Activated T-helper 17 cell treated with anti-CD3 and anti-CD28 coated beads, Interleukin-2, amount 50 U/mL, for 72 hours (primary cell): ENCODE measurements around the gene CNPY3. TPM values are rescaled to one million over a fixed set of nuclear protein-coding genes. Genes with fewer than 3 reads are reported as not detected.
A peak's percentile ranks its signal among the peaks of the same experiment; 100 is the strongest.
"Not testable (repeated sequence)": the region's sequence is repeated elsewhere in the genome, so short reads cannot be mapped to it uniquely, and the experiment has no call there.

ENCODE experiments used
- ATAC-seq: fragments of 150-1000 bp; cut with Tn5 transposase; replicated peaks from 2 replicates; pipeline ENCODE4 v1.10.0; 2021; ENCODE audit warnings: mild to moderate bottlenecking, moderate library complexity
- H3K27ac Mint-ChIP-seq: one replicate; pipeline ENCODE4 v1.8.0; 2022; ENCODE audit warnings: mixed read lengths
- H3K27me3 Mint-ChIP-seq: one replicate; pipeline ENCODE4 v1.8.0; 2022; ENCODE audit warnings: mixed read lengths
- H3K36me3 Mint-ChIP-seq: one replicate; pipeline ENCODE4 v1.8.0; 2022; ENCODE audit warnings: low read depth, mild to moderate bottlenecking, mixed read lengths
- H3K4me1 Mint-ChIP-seq: one replicate; pipeline ENCODE4 v1.8.0; 2022; ENCODE audit warnings: mixed read lengths
- H3K4me3 Mint-ChIP-seq: one replicate; pipeline ENCODE4 v1.8.0; 2022; ENCODE audit warnings: mild to moderate bottlenecking, mixed read lengths
- H3K9me3 Mint-ChIP-seq: one replicate; pipeline ENCODE4 v1.8.0; 2022; ENCODE audit warnings: mixed read lengths
- total RNA-seq, 2 donors: library from RNA; stranded (reverse); gene quantifications; one replicate each; pipeline ENCODE4 v1.2.3, GENCODE V29; 2022

Gene CNPY3
- total RNA-seq: 10 to 100 TPM; 28.5 to 30.5 TPM

DNA sequence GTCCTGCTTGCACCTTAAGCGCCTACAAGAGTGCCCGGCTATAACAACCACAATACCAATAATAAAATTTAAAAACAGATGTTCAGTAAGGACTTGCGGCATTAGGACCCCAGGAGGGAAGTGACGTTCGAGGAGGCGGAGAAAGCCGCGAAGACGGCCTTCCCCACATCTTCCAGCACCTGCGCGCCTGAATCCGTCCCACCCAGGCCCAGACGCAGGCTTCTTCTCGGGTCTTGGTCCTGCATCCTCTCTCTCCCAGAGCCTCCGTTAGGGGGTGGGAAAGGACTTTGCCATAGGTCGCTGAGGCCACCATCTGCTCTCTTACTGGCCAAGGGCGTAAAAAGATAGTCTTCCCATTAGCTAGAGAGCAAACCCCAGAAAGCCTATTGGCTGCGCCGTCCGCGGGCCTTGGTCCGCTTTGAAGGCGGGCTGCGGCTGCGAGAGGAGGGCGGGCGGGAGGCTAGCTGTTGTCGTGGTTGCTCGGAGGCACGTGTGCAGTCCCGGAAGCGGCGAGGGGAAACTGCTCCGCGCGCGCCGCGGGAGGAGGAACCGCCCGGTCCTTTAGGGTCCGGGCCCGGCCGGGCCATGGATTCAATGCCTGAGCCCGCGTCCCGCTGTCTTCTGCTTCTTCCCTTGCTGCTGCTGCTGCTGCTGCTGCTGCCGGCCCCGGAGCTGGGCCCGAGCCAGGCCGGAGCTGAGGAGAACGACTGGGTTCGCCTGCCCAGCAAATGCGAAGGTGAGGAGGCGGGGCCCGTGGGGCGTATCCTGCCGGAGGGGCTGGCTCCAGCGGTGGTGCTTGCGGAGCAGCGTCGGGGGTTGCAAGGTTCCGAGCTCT is at the start of gene CNPY3:
Gene CNPY3 (plus strand): TSS at position 495 of the 835 bp plus-strand sequence. CDS start 91 bp downstream, at position 586.
- peaks cover 27% of the 10 kb centered on the region for H3K4me1 Mint-ChIP-seq
- H3K36me3 Mint-ChIP-seq: peaks cover 49% of the 10 kb centered on the region
- H3K9me3 Mint-ChIP-seq: no peaks in the 10 kb centered on the region
- ATAC-seq: peak; percentile 89
- H3K4me3 Mint-ChIP-seq: peak within 1 kb of the TSS; percentile 92
- no peaks in the 10 kb centered on the region for H3K27me3 Mint-ChIP-seq
- peak within 1 kb of the TSS; percentile 97 for H3K27ac Mint-ChIP-seq

DNA sequence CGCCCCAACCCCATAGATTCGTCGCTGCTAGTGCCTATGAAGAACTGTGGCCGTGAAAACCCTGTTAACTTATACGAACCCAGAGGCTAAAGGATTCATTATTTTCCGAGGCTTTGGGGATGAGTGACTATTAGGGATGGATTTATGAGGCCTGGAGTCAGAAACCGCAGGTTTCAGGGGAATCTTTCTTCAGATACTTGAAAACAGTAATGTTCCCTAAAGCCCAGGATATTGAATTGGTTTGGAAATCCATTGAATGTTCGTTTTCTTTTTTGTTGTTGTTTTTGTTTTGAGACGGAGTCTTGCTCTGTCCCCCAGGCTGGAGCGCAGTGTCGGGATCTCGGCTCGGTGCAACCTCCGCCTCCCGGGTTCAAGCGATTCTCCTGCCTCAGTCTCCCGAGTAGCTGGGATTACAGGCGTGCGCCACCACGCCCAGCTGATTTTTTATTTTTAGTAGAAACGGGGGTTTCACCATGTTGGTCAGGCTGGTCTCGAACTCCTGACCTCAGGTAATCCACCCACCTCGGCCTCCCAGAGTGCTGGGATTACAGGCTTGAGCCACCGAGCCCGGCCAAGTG is 49.0 kb upstream of the CNPY3 start:
- Mint-ChIP-seq H3K36me3 (peaks cover 59% of the 10 kb centered on the region), H3K27ac (peak overlapping the region; percentile 98), H3K4me3 (peak overlapping the region; percentile 90)
- ATAC-seq, H3K27me3 Mint-ChIP-seq, H3K4me1 Mint-ChIP-seq, H3K9me3 Mint-ChIP-seq: not testable (repeated sequence)

- peaks cover 64% of the 10 kb centered on the region for H3K36me3 Mint-ChIP-seq
- ATAC-seq, H3K27me3 Mint-ChIP-seq, H3K4me1 Mint-ChIP-seq, H3K9me3 Mint-ChIP-seq: not testable (repeated sequence)
- H3K27ac Mint-ChIP-seq: peak overlapping the region; percentile 98
- H3K4me3 Mint-ChIP-seq: peak overlapping the region; percentile 90
Measured at GRCh38 chr6:42880871-42881270, 48.4 kb upstream of the CNPY3 start.

DNA sequence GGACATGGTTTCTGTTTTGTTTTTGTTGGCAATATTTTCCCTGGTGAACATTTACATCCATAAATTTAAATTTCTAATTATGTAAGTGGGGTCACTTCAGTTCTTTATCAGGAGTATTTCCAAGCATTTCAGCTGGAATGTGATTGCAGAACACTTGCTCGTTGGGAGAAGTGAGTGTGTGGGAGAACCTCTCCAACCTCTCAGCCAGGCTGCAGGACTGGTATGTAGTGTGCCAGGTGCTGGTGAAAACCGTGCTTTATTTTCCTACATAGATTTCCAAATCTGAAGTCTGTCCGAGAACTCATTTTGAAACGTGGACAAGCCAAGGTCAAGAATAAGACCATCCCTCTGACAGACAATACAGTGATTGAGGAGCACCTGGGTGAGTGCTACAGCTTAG is 43.6 kb upstream of the CNPY3 start:
- no peak for ATAC-seq

DNA sequence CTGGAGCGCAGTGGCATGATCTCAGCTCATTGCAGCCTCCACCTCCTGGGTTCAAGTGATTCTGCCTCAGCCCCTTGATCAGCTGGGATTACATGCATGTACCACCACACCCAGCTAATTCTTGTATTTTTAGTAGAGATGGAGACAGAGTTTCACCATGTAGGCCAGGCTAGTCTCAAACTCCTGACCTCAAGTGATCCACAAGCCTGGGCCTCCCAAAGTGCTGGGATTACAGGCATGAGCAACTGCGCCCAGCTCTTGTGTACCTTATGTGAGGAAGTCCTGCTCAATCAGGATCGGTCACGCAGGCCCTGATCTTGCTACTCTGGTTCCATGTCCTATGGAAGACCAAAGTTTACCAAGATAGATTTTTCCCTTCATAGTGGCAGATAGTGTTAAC is 41.1 kb upstream of the CNPY3 start:
- not testable (repeated sequence) for H3K27me3 Mint-ChIP-seq, H3K4me3 Mint-ChIP-seq, ATAC-seq, H3K27ac Mint-ChIP-seq, H3K4me1 Mint-ChIP-seq, H3K9me3 Mint-ChIP-seq
- H3K36me3 Mint-ChIP-seq: peaks cover 72% of the 10 kb centered on the region

More for the DNA sequence above, 43.6 kb upstream of the CNPY3 start:
- no peaks in the 10 kb centered on the region for H3K9me3 Mint-ChIP-seq
- peaks cover 91% of the 10 kb centered on the region for H3K36me3 Mint-ChIP-seq
- H3K27me3 Mint-ChIP-seq: no peaks in the 10 kb centered on the region
- H3K4me3 Mint-ChIP-seq: no peak overlapping the region
- H3K27ac Mint-ChIP-seq: no peak overlapping the region
- H3K4me1 Mint-ChIP-seq: peaks cover 6% of the 10 kb centered on the region

- peak; percentile 13 for ATAC-seq
- Mint-ChIP-seq H3K27me3 (no peaks in the 10 kb centered on the region), H3K27ac (peak overlapping the region; percentile 88), H3K4me3 (peak overlapping the region; percentile 92), H3K9me3 (no peaks in the 10 kb centered on the region), H3K36me3 (peaks cover 56% of the 10 kb centered on the region), H3K4me1 (no peaks in the 10 kb centered on the region)
Measured at GRCh38 chr6:42889815-42890214, 39.5 kb upstream of the CNPY3 start.

- peak; percentile 95 for ATAC-seq
- Mint-ChIP-seq H3K27ac (peak overlapping the region; percentile 88), H3K9me3 (no peaks in the 10 kb centered on the region), H3K4me3 (peak overlapping the region; percentile 92), H3K4me1 (no peaks in the 10 kb centered on the region), H3K27me3 (no peaks in the 10 kb centered on the region), H3K36me3 (peaks cover 48% of the 10 kb centered on the region)
Measured at GRCh38 chr6:42890311-42891198, 38.7 kb upstream of the CNPY3 start.

DNA sequence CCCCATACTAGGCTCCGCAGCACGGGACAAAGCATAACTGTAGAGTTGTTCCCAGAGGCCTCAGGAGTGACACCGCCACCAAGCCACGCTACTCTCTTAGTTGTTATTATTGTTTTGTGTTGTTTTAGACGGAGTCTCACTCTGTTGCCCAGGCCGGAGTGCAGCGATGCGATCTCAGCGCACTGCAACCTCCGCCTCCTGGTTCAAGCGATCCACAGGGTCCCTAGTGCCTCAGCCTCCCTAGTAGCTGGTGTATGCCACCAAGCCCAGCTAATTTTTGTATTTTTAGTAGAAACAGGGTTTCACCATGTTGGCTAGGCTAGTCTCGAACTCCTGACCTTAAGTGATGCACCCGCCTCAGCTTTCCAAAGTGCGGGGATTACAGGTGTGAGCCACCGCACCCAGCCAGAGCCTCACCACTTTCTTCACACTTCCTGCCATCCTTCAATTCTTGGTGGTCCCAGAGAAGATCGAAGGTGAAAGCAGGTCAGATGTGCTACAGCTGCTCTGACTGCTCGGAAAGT is 38.0 kb upstream of the CNPY3 start:
- H3K4me1 Mint-ChIP-seq: no peaks in the 10 kb centered on the region

DNA sequence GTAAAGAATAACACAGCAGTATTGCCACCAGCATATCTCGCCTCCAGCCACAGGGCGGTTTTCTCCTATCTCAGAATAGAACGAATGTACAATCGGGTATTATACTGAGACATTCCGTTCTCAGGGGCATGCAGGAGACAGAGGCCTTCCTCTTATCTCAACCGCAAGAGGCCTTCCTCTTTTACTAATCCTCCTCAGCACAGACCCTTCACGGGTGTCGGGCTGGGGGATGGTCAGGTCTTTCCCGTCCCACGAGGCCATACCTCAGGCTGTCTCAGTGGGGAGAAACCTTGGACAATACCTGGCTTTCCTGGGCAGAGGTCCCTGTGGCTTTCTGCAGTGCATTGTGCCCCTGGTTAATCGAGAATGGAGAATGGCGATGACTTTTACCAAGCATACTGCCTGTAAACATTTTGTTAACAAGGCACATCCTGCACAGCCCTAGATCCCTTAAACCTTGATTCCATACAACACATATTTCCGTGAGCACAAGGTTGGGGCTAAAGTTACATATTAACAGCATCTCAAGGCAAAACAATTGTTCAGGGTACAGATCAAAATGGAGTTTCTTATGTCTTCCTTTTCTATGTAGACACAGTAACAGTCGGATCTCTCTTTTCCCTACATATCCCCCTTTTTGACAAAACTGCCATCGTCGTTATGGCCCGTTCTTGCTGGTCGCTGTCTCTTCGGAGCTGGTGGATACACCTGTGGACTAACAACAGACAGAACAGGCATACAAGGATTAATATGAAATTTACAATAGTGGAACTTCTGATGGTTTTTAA is 35.0 kb upstream of the CNPY3 start:
- not testable (repeated sequence) for H3K9me3 Mint-ChIP-seq, H3K4me1 Mint-ChIP-seq, ATAC-seq, H3K27ac Mint-ChIP-seq, H3K27me3 Mint-ChIP-seq, H3K4me3 Mint-ChIP-seq
- peaks cover 15% of the 10 kb centered on the region for H3K36me3 Mint-ChIP-seq

More for the DNA sequence above, 38.0 kb upstream of the CNPY3 start:
- Mint-ChIP-seq H3K36me3 (peaks cover 41% of the 10 kb centered on the region), H3K9me3 (no peaks in the 10 kb centered on the region), H3K27ac (peak overlapping the region; percentile 88), H3K4me3 (peak overlapping the region; percentile 92), H3K27me3 (no peaks in the 10 kb centered on the region)
- no peak for ATAC-seq

- H3K4me1 Mint-ChIP-seq: peaks cover 1% of the 10 kb centered on the region
- no peak for ATAC-seq
- no peak overlapping the region for H3K27ac Mint-ChIP-seq
- H3K27me3 Mint-ChIP-seq: no peaks in the 10 kb centered on the region
- H3K36me3 Mint-ChIP-seq: no peaks in the 10 kb centered on the region
- no peak overlapping the region for H3K4me3 Mint-ChIP-seq
- no peaks in the 10 kb centered on the region for H3K9me3 Mint-ChIP-seq
Measured at GRCh38 chr6:42896178-42896719, 33.0 kb upstream of the CNPY3 start.

GRCh38 chr6:42898891-42899361 is 30.4 kb upstream of the CNPY3 start:
- ATAC-seq: no peak
- H3K4me3 Mint-ChIP-seq: no peak overlapping the region
- no peaks in the 10 kb centered on the region for H3K36me3 Mint-ChIP-seq
- H3K9me3 Mint-ChIP-seq: no peaks in the 10 kb centered on the region
- H3K4me1 Mint-ChIP-seq: peaks cover 5% of the 10 kb centered on the region
- no peak overlapping the region for H3K27ac Mint-ChIP-seq
- no peaks in the 10 kb centered on the region for H3K27me3 Mint-ChIP-seq

GRCh38 chr6:42899871-42900270 is 29.4 kb upstream of the CNPY3 start:
- no peak overlapping the region for H3K4me3 Mint-ChIP-seq
- H3K27ac Mint-ChIP-seq: no peak overlapping the region
- H3K36me3 Mint-ChIP-seq: no peaks in the 10 kb centered on the region
- no peaks in the 10 kb centered on the region for H3K27me3 Mint-ChIP-seq
- H3K4me1 Mint-ChIP-seq: peaks cover 5% of the 10 kb centered on the region
- ATAC-seq: no peak
- no peaks in the 10 kb centered on the region for H3K9me3 Mint-ChIP-seq

GRCh38 chr6:42901538-42901957 is 27.7 kb upstream of the CNPY3 start:
- H3K4me3 Mint-ChIP-seq: no peak overlapping the region
- H3K27ac Mint-ChIP-seq: no peak overlapping the region
- ATAC-seq: peak; percentile 97
- H3K4me1 Mint-ChIP-seq: peaks cover 5% of the 10 kb centered on the region
- H3K27me3 Mint-ChIP-seq: no peaks in the 10 kb centered on the region
- H3K9me3 Mint-ChIP-seq: no peaks in the 10 kb centered on the region
- no peaks in the 10 kb centered on the region for H3K36me3 Mint-ChIP-seq
